Erythroblast (primary cell): ENCODE results near the gene TGFBR2.

Experiments
- GATA1 ChIP-seq: IDR thresholded peaks from 2 replicates; pipeline ENCODE4 v1.6.1; 2011; ENCODE audit warnings: low read depth, mild to moderate bottlenecking, control low read depth, low read length, moderate library complexity
- POLR2A ChIP-seq: IDR thresholded peaks from 2 replicates; pipeline ENCODE4 v1.6.1; 2011; ENCODE audit warnings: mild to moderate bottlenecking, low read length

DNA sequence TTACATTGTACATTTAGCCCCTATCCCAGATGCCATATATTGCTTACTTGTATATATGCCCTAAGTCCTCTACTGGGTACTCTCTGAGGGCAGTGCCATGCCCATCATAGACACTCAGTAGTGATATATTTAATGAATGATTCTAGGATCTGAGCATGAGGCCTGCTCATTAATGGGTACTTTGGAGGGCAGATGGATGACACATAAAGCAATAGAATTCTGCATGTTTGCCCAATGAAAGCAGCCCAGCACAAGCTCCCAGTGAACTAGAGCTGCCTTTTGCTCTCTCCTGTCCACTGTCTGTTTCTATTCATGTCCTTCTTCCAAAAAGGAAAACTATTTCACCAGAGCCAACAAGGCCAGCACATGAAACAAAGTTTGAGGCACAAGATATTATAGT is 63.9 kb downstream of the TGFBR2 start:
- TF ChIP-seq POLR2A (no peak), GATA1 (no peak)
